Smooth muscle cell (in vitro differentiated cells): ENCODE data around the gene RTP3. TPM values are rescaled to one million over a fixed set of nuclear protein-coding genes. Genes with fewer than 3 reads are reported as not detected.

Source experiments
- DNase-seq: peaks from one replicate; lab custom pipeline; 2025; ENCODE audit not compliant: unreplicated experiment; lab: John Stamatoyannopoulos, UW
- H2AFZ ChIP-seq: fragments of 200-600 bp; sonication (generic); 2 replicates; pipeline ENCODE4 v1.6.0; 2016; ENCODE audit warnings: antibody characterized with exemption, low read depth, mild to moderate bottlenecking
- H3F3A ChIP-seq: fragments of 200-600 bp; sonication (generic); 2 replicates; pipeline ENCODE4 v1.6.0; 2017; ENCODE audit warnings: antibody characterized with exemption, low read depth
- H3K27ac ChIP-seq: fragments of 200-600 bp; sonication (generic); 2 replicates; pipeline ENCODE4 v1.5.1; 2016; ENCODE audit warnings: low read depth, mild to moderate bottlenecking
- H3K27me3 ChIP-seq: fragments of 200-600 bp; sonication (generic); 2 replicates; pipeline ENCODE4 v1.6.1; 2016; ENCODE audit warnings: low read depth, mild to moderate bottlenecking
- H3K36me3 ChIP-seq: fragments of 200-600 bp; sonication (generic); 2 replicates; pipeline ENCODE4 v1.5.1; 2016; ENCODE audit warnings: low read depth
- H3K4me1 ChIP-seq: fragments of 200-600 bp; sonication (generic); 2 replicates; pipeline ENCODE4 v1.5.1; 2016; ENCODE audit warnings: low read depth
- H3K4me2 ChIP-seq: fragments of 200-600 bp; sonication (generic); 2 replicates; pipeline ENCODE4 v1.6.0; 2016; ENCODE audit warnings: mild to moderate bottlenecking
- H3K4me3 ChIP-seq: fragments of 200-600 bp; sonication (generic); 2 replicates; pipeline ENCODE4 v1.5.1; 2016; ENCODE audit warnings: mild to moderate bottlenecking
- H3K79me2 ChIP-seq: fragments of 200-600 bp; sonication (generic); 2 replicates; pipeline ENCODE4 v1.6.0; 2016; ENCODE audit warnings: low read depth, mild to moderate bottlenecking
- H3K9ac ChIP-seq: fragments of 200-600 bp; sonication (generic); 2 replicates; pipeline ENCODE4 v1.6.0; 2016; ENCODE audit warnings: low read depth
- H3K9me3 ChIP-seq: fragments of 200-600 bp; sonication (generic); replicated peaks from 2 replicates; pipeline ENCODE4 v1.5.1; 2016; ENCODE audit warnings: low read depth
- H4K20me1 ChIP-seq: fragments of 200-600 bp; sonication (generic); 2 replicates; pipeline ENCODE4 v1.6.0; 2016; ENCODE audit warnings: low read depth
- CTCF ChIP-seq: fragments of 200-600 bp; sonication (generic); IDR thresholded peaks from 2 replicates; pipeline ENCODE4 v1.5.1; 2017; ENCODE audit warnings: borderline replicate concordance, mild to moderate bottlenecking, antibody characterized with exemption; ENCODE audit not compliant: insufficient read depth, poor library complexity, severe bottlenecking
- WGBS: methylation state at CpG from one replicate; pipeline ENCODE4 v1.1.7; 2016; ENCODE audit warnings: low lambda C conversion rate; 5-methylcytosine and 5-hydroxymethylcytosine counted together
- polyA plus RNA-seq: library from polyadenylated mRNA; unstranded; fragments of >200 nt; fragmentation: Nextera tagmentation; extraction: Ambion mirVana; gene quantifications from 2 replicates; pipeline ENCODE4 v1.2.1, GENCODE V29; 2016
- total RNA-seq: library from RNA; depleted of rRNA; stranded (reverse); fragments of >200 nt; gene quantifications from 2 replicates; pipeline ENCODE4 v1.2.3, GENCODE V29; 2014

The RTP3 gene
- total RNA-seq (not detected in 2 replicates), polyA plus RNA-seq (0.19 and 1.3 TPM in 2 replicates)

- Histone ChIP-seq H3K4me3 (no peak within 1 kb of the TSS), H4K20me1 (no peaks in the 10 kb centered on the region), H3K36me3 (no peaks in the 10 kb centered on the region), H3K79me2 (no peaks in the 10 kb centered on the region), H3K4me2 (no peak within 1 kb of the TSS), H2AFZ (no peak within 1 kb of the TSS), H3K4me1 (peaks cover 8% of the 10 kb centered on the region), H3F3A (no peaks in the 10 kb centered on the region), H3K9me3 (no peaks in the 10 kb centered on the region), H3K9ac (peak within 1 kb of the TSS; percentile 52), H3K27ac (peak within 1 kb of the TSS; percentile 83), H3K27me3 (no peaks in the 10 kb centered on the region)
- TF ChIP-seq CTCF: no peak
- 91% methylated on average over 9 of the region's 9 CpGs for WGBS
- DNase-seq: no peak
Measured at GRCh38 chr3:46497556-46498265, at the start of gene RTP3. TSS of gene RTP3 (plus strand) at chr3:46497976. CDS start at chr3:46498063, 87 bp downstream.

DNA sequence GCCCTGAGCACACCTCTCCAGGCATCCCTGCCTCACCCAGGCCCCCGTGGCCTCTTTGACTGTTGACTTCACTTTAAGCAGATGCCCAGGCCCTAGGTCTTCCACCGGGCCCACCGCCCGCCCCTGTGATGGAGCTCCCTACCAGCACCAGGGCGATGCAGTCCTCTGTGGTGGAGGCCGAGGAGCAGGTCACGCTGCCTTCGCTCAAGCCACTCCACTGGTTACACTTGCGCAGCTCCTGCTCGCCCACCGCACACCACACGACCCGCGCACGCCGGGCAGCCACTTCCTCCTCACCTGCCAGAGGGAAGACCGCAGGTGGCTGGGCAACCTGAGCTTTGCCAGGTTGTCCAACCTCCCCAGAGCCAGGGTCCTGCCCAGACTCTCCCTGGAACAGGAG, 49.1 kb upstream of the RTP3 start:
- Histone ChIP-seq H3K36me3 (no peaks in the 10 kb centered on the region), H3F3A (no peaks in the 10 kb centered on the region), H3K27ac (no peak overlapping the region), H3K9me3 (no peaks in the 10 kb centered on the region), H3K4me1 (no peaks in the 10 kb centered on the region), H3K4me3 (no peak overlapping the region), H3K27me3 (peaks cover 17% of the 10 kb centered on the region), H2AFZ (no peak overlapping the region), H3K9ac (no peak overlapping the region), H3K79me2 (no peaks in the 10 kb centered on the region), H4K20me1 (no peaks in the 10 kb centered on the region), H3K4me2 (no peak overlapping the region)
- DNase-seq: no peak
- no peak for TF ChIP-seq CTCF
- 93% methylated on average over 17 of the region's 17 CpGs for WGBS

DNA sequence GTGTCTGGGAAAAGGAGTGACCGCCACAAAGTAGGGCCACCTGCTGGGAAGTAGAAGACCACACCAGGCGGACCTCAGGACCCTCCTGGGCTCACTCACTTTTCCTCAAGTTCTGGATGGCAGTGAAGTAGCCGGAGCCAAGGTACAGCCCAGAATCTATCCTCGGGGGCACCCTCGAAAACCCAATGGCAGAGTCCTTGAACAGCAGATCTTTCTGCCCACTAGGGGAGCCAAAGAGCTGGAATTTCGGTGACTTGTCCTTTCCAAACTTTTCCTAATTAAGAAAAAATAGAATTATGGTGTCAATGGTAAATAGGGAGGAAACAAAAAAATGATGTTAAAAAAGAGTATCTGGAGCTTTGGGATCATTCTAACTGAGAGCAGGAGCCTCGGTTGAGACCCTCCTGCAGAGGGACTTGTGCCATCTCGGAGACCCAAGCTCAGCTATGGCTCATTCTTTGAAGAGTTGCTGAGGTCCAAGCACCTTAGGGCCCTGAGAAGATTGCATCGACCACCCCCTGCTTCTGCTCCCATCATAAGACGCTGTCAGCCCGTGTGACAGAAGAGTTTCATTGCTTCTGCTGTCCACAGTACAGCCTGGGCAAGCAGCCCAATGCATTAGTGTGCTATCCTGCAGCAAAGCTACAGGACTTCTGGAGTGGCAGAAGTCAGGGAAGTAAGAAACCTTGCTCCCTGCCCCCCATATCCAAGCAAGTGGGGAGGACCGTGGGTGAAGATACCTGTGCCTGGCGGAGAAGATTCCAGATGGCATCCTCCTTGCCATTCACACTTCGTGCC, 47.8 kb upstream of the RTP3 start:
- no peak overlapping the region for H2AFZ ChIP-seq

More for the DNA sequence above, 47.8 kb upstream of the RTP3 start:
- Histone ChIP-seq H3K4me2 (no peak overlapping the region), H4K20me1 (no peaks in the 10 kb centered on the region), H3K4me1 (no peaks in the 10 kb centered on the region), H3K36me3 (no peaks in the 10 kb centered on the region), H3F3A (no peaks in the 10 kb centered on the region), H3K79me2 (no peaks in the 10 kb centered on the region), H3K9ac (no peak overlapping the region), H3K9me3 (no peaks in the 10 kb centered on the region), H3K27ac (no peak overlapping the region), H3K27me3 (peaks cover 17% of the 10 kb centered on the region), H3K4me3 (no peak overlapping the region)
- 84% methylated on average over 14 of the region's 14 CpGs for WGBS
- no peak for DNase-seq
- TF ChIP-seq CTCF: peak; percentile 58
